GM23248 (cell line): ENCODE results near the gene CYP3A7.

ENCODE experiments used
- EZH2 ChIP-seq: fragments of 200-600 bp; sonication (generic); IDR thresholded peaks from 2 replicates; pipeline ENCODE4 v1.6.1; 2018; ENCODE audit warnings: antibody characterized with exemption, mild to moderate bottlenecking; ENCODE audit not compliant: insufficient read depth, poor library complexity, severe bottlenecking
- EZH2phosphoT487 ChIP-seq: fragments of 200-600 bp; sonication (generic); IDR thresholded peaks from 2 replicates; pipeline ENCODE4 v1.6.1; 2018; ENCODE audit warnings: antibody characterized with exemption, moderate library complexity, mild to moderate bottlenecking, low read depth; ENCODE audit not compliant: insufficient read depth

DNA sequence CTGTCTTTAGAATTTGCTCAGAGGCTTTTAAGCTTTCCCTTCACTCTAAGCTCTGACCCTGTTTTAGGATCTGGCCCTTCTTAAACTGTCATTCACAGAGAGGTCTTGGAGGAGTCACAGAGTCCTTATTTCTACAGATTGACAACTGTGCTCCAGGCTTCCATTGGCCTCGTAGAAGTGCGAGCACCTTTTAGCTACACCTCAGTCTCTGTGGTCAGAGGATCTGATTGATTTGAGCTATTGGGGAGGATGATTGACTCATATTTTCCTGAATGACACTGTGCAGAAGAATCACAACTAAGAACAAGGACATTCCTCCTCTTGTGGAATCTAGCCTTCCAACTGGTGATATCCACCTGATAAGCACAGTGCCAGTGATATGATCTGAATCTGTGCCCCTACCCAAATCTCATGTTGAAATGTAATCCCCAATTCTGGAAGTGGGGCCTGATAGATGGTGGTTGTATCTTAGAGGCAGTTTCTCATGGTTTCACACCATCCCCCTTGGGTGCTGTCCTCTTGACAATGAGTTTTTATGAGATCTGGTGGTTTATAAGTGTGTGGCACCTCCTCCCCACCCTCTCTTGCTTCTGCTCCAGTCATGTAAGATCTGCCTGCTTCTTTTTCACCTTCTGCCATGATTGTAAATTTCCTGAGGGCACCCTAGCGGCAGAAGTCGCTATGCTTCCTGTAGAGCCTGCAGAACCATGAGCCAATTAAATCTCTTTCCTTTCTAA is 3.2 kb downstream of the CYP3A7 start:
- TF ChIP-seq EZH2 = no peak
- no peak for TF ChIP-seq EZH2phosphoT487
